WTC11 (cell line): ENCODE results near the gene FOXG1.

Experiments used
- CTCF ChIP-seq: fragments of 200-600 bp; IDR thresholded peaks from 2 replicates; pipeline ENCODE4 v1.8.0; 2022; ENCODE audit warnings: antibody characterized with exemption
- E2F4 ChIP-seq: sonication (generic); formaldehyde crosslinking; IDR thresholded peaks from 2 replicates; pipeline ENCODE4 v1.8.1; 2022; ENCODE audit warnings: low read depth, mild to moderate bottlenecking, moderate library complexity, missing genetic modification reagents, borderline replicate concordance
- FOXJ3 ChIP-seq: sonication (generic); formaldehyde crosslinking; IDR thresholded peaks from 2 replicates; pipeline ENCODE4 v1.9.0; 2021; ENCODE audit warnings: missing genetic modification reagents, mild to moderate bottlenecking, borderline replicate concordance
- NFYB ChIP-seq: sonication (generic); formaldehyde crosslinking; conservative IDR thresholded peaks from 2 replicates; pipeline ENCODE4 v1.8.0; 2022; ENCODE audit warnings: low read depth, missing genetic modification reagents

GRCh38 chr14:28765169-28765830, 1.3 kb upstream of the FOXG1 start:
- no peak for TF ChIP-seq NFYB (CRISPR knock-in tag)
- no peak for TF ChIP-seq E2F4 (CRISPR knock-in tag)
- TF ChIP-seq CTCF, result no peak
- no peak for TF ChIP-seq FOXJ3
